K562 (cell line): ENCODE measurements around the gene CACNA1E. TPM values are rescaled to one million over a fixed set of nuclear protein-coding genes. Genes with fewer than 3 reads are reported as not detected.

Source experiments
- ARID3B ChIP-seq: fragments of 250-450 bp; sonication (Bioruptor Pico); IDR thresholded peaks from 2 replicates; pipeline ENCODE4 v1.4.0; 2020; ENCODE audit warnings: borderline replicate concordance
- CEBPZ ChIP-seq: fragments of 150-350 bp; IDR thresholded peaks from 2 replicates; pipeline ENCODE4 v1.6.1; 2014; ENCODE audit warnings: low read depth, mild to moderate bottlenecking, low read length, borderline replicate concordance
- DNMT1 ChIP-seq: fragments of 450-650 bp; IDR thresholded peaks from 2 replicates; pipeline ENCODE4 v1.6.1; 2016; ENCODE audit warnings: antibody characterized with exemption, mild to moderate bottlenecking
- DPF2 ChIP-seq: fragments of 450-650 bp; IDR thresholded peaks from 2 replicates; pipeline ENCODE4 v1.6.1; 2016
- ELK3 ChIP-seq: fragments of 450-650 bp; formaldehyde crosslinking; IDR thresholded peaks from 2 replicates; pipeline ENCODE4 v1.4.0; 2020; ENCODE audit warnings: mild to moderate bottlenecking
- ETV5 ChIP-seq: sonication (generic); formaldehyde crosslinking; IDR thresholded peaks from 2 replicates; pipeline ENCODE4 v1.4.0; 2020; ENCODE audit warnings: low read depth, mild to moderate bottlenecking, missing genetic modification reagents
- HLTF ChIP-seq: fragments of 450-650 bp; IDR thresholded peaks from 2 replicates; pipeline ENCODE4 v1.6.1; 2016
- HNRNPK ChIP-seq: fragments of 200-400 bp; formaldehyde crosslinking; IDR thresholded peaks from one replicate; pipeline ENCODE4 v1.6.1; 2018; ENCODE audit warnings: mild to moderate bottlenecking, low read depth, low read length; ENCODE audit not compliant: poor library complexity, severe bottlenecking
- KHSRP ChIP-seq: fragments of 450-650 bp; IDR thresholded peaks from 2 replicates; pipeline ENCODE4 v1.6.1; 2017
- NEUROD1 ChIP-seq: fragments of 150-350 bp; IDR thresholded peaks from 2 replicates; pipeline ENCODE4 v1.6.1; 2014; ENCODE audit warnings: borderline replicate concordance, low read length, low read depth; ENCODE audit not compliant: partially characterized antibody
- NFIC ChIP-seq: fragments of 450-650 bp; IDR thresholded peaks from 2 replicates; pipeline ENCODE4 v1.6.1; 2017; ENCODE audit warnings: mild to moderate bottlenecking, inconsistent platforms
- NR1H2 ChIP-seq: sonication (generic); formaldehyde crosslinking; IDR thresholded peaks from 2 replicates; pipeline ENCODE4 v1.4.0; 2020; ENCODE audit warnings: mild to moderate bottlenecking, missing genetic modification reagents
- PPARD ChIP-seq: fragments of 250-450 bp; sonication (Bioruptor Pico); IDR thresholded peaks from 2 replicates; pipeline ENCODE4 v1.8.0; 2022; ENCODE audit warnings: inconsistent platforms, mild to moderate bottlenecking, moderate library complexity
- RBM25 ChIP-seq: fragments of 200-400 bp; formaldehyde crosslinking; IDR thresholded peaks from 2 replicates; pipeline ENCODE4 v1.6.1; 2018; ENCODE audit warnings: low read length, low read depth, moderate library complexity; ENCODE audit not compliant: severe bottlenecking
- SAFB2 ChIP-seq: fragments of 200-400 bp; formaldehyde crosslinking; IDR thresholded peaks from 2 replicates; pipeline ENCODE4 v1.6.1; 2018; ENCODE audit warnings: borderline replicate concordance, low read length, low read depth, moderate library complexity; ENCODE audit not compliant: severe bottlenecking
- SNIP1 ChIP-seq: fragments of 450-650 bp; IDR thresholded peaks from 2 replicates; pipeline ENCODE4 v1.7.1; 2017; ENCODE audit warnings: low read depth, mild to moderate bottlenecking
- TSHZ1 ChIP-seq: fragments of 250-450 bp; sonication (Bioruptor Pico); IDR thresholded peaks from 2 replicates; pipeline ENCODE4 v1.4.0; 2020; ENCODE audit warnings: mild to moderate bottlenecking, moderate library complexity
- ZNF384 ChIP-seq: IDR thresholded peaks from 2 replicates; pipeline ENCODE4 v1.6.1; 2012; ENCODE audit warnings: low read depth, low read length, improper control_type of control experiment
- ZNF395 ChIP-seq: fragments of 200-800 bp; sonication (Bioruptor generic); IDR thresholded peaks from 2 replicates; pipeline ENCODE4 v1.6.1; 2017; ENCODE audit warnings: missing genetic modification characterization, missing compliant biosample characterization
- polyA plus RNA-seq, 8 experiments: library from polyadenylated mRNA; depleted of rRNA in 4 of 8; stranded (reverse) in 5 of 8; unstranded in 3 of 8; fragments of >200 nt; fragmentation: Nextera tagmentation in 2 of 8; fragmentation: Illumina TruSeq in 1 of 8; extraction: Ambion mirVana in 2 of 8; extraction: Trizol in 1 of 8; gene quantifications; 2 replicates each; pipeline versions ENCODE4 v1.2.1 to v1.2.3, GENCODE V29; 2011 to 2014; ENCODE audit warnings: inconsistent platforms in 1 of 8, missing spikeins in 1 of 8
- total RNA-seq, 7 experiments: library from RNA; depleted of rRNA in 6 of 7; stranded (reverse); fragments of >200 nt in 6 of 7; fragmentation: Illumina TruSeq in 2 of 7; extraction: Trizol in 2 of 7; gene quantifications; 2 replicates each; pipeline versions ENCODE4 v1.2.1 to v1.2.3, GENCODE V29; 2011 to 2021; ENCODE audit warnings: low replicate concordance in 1 of 7

The CACNA1E gene
- total and polyA plus RNA-seq, 9 of the 15 experiments (the other 6 are each of a cell fraction or from before 2014, with no cell fraction given) = under 0.01 to 0.04 TPM; not detected in 7

GRCh38 chr1:181469829-181470228 is 13.5 kb upstream of the CACNA1E start (continued):
- no peak for TF ChIP-seq HNRNPK
- TF ChIP-seq HLTF = no peak
- no peak for TF ChIP-seq TSHZ1 (CRISPR knock-in tag)
- no peak for TF ChIP-seq SNIP1
- TF ChIP-seq ZNF384 = no peak
- no peak for TF ChIP-seq ELK3
- peak; percentile 77 for TF ChIP-seq NEUROD1
- TF ChIP-seq NFIC = no peak
- TF ChIP-seq CEBPZ = no peak
- no peak for TF ChIP-seq PPARD (CRISPR knock-in tag)
- no peak for TF ChIP-seq ZNF395 (CRISPR knock-in tag)
- no peak for TF ChIP-seq NR1H2 (CRISPR knock-in tag)
- TF ChIP-seq SAFB2 = no peak
- no peak for TF ChIP-seq KHSRP
- TF ChIP-seq DNMT1 = no peak
- TF ChIP-seq ARID3B = no peak
- no peak for TF ChIP-seq RBM25
- TF ChIP-seq ETV5 (CRISPR knock-in tag) = no peak
- peak; percentile 90 for TF ChIP-seq DPF2
